ENCODE measurements around the gene NEMP1.
A peak's percentile ranks its signal among the peaks of the same experiment; 100 is the strongest.
"Not testable (repeated sequence)": the region's sequence is repeated elsewhere in the genome, so short reads cannot be mapped to it uniquely, and the experiment has no call there.

The NEMP1 gene

GRCh38 chr12:57078519-57079404, at the start of gene NEMP1:
TSS of gene NEMP1 (minus strand) at chr12:57078791. CDS start at chr12:57078745, 46 bp downstream.
- peak; percentile 100 for DNase-seq

GRCh38 chr12:57127726-57128518, 49.3 kb upstream of the NEMP1 start, which contains the start of gene LRP1:
TSS of gene LRP1 (plus strand) at chr12:57128483. CDS start at chr12:57128965, 482 bp downstream.
- peak; percentile 83 for DNase-seq

- DNase-seq = peak; percentile 29
These were observed 48.6 kb upstream of the NEMP1 start for GRCh38 chr12:57127101-57127725.

GRCh38 chr12:57126561-57126960, 48.0 kb upstream of the NEMP1 start:
- DNase-seq = no peak

GRCh38 chr12:57126061-57126460, 47.5 kb upstream of the NEMP1 start:
- DNase-seq = no peak

GRCh38 chr12:57124261-57124877, 45.8 kb upstream of the NEMP1 start:
- peak; percentile 85 for DNase-seq

- no peak for DNase-seq
These were observed 45.2 kb upstream of the NEMP1 start for GRCh38 chr12:57123813-57124212.

GRCh38 chr12:57120718-57121117, 42.1 kb upstream of the NEMP1 start:
- DNase-seq = not testable (repeated sequence)

GRCh38 chr12:57119294-57120085, 40.9 kb upstream of the NEMP1 start:
- DNase-seq = no peak

- DNase-seq = no peak
These were observed 40.2 kb upstream of the NEMP1 start for GRCh38 chr12:57118711-57119271.

GRCh38 chr12:57116580-57117281, 38.1 kb upstream of the NEMP1 start:
- DNase-seq = no peak

GRCh38 chr12:57112492-57113294, 34.1 kb upstream of the NEMP1 start:
- DNase-seq = no peak

- peak; percentile 94 for DNase-seq
These were observed 32.6 kb upstream of the NEMP1 start, which contains the start of gene STAT6 for GRCh38 chr12:57111031-57111734. TSS of gene STAT6 (minus strand) at chr12:57111362. CDS start at chr12:57108278, 3,084 bp downstream.

- DNase-seq = peak; percentile 87
These were observed 31.8 kb upstream of the NEMP1 start for GRCh38 chr12:57110104-57111030.

- no peak for DNase-seq
These were observed 30.9 kb upstream of the NEMP1 start for GRCh38 chr12:57109207-57110103.

- no peak for DNase-seq
These were observed 29.0 kb upstream of the NEMP1 start for GRCh38 chr12:57107456-57108155.
